Testis (tissue), 2 donors: ENCODE measurements around the gene HOMER2.

Experiments used
- POLR2A ChIP-seq: fragments of 450-650 bp; IDR thresholded peaks from one replicate; pipeline ENCODE4 v1.6.1; 2017; ENCODE audit warnings: antibody characterized with exemption, mild to moderate bottlenecking, moderate library complexity
- TF ChIP-seq, protein P1 (sequence below), 3 experiments: fragments of 450-650 bp in 2 of 3; fragments of 200-600 bp in 1 of 3; sonication (generic) in 1 of 3; IDR thresholded peaks; one replicate each; pipeline ENCODE4 v1.5.1; 2016 to 2019; ENCODE audit warnings: antibody characterized with exemption in 3 of 3, mild to moderate bottlenecking in 2 of 3, moderate library complexity in 1 of 3

DNA sequence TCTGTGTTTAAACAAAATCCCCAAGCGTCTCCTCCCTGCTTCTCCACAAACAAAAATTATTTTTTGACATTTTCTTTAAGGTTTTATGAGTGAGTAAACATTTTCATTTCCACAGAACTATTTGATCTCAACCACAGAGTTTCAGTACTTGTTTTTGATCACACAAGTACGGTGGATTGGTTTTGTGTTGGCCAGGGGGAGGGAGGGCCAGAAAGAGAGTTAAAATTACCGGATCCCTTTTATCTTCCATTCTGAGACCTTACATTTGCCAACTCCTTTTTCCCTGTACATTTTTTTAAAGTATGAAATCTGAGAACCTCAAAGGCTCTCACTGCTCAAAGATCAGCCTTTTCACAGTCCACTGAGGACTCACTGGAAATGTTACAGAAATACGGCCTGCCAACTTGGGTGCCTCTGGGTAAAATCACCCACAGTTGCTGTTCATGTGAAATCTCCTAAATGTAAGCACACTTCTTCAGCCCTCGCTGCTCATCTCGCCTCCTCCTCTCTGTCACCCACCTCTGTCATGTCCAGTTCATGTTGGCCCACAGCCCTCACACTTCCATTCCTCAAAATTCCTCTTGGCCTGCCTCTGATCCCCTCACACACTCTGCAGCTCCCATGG, 1.7 kb downstream of the HOMER2 start:
- TF ChIP-seq, protein P1, sequence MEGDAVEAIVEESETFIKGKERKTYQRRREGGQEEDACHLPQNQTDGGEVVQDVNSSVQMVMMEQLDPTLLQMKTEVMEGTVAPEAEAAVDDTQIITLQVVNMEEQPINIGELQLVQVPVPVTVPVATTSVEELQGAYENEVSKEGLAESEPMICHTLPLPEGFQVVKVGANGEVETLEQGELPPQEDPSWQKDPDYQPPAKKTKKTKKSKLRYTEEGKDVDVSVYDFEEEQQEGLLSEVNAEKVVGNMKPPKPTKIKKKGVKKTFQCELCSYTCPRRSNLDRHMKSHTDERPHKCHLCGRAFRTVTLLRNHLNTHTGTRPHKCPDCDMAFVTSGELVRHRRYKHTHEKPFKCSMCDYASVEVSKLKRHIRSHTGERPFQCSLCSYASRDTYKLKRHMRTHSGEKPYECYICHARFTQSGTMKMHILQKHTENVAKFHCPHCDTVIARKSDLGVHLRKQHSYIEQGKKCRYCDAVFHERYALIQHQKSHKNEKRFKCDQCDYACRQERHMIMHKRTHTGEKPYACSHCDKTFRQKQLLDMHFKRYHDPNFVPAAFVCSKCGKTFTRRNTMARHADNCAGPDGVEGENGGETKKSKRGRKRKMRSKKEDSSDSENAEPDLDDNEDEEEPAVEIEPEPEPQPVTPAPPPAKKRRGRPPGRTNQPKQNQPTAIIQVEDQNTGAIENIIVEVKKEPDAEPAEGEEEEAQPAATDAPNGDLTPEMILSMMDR (IDR thresholded peaks at IDR 0.05): no peak
- no peak for TF ChIP-seq POLR2A
